ENCODE measurements around the gene MYOM3. TPM values are rescaled to one million over a fixed set of nuclear protein-coding genes. Genes with fewer than 3 reads are reported as not detected.

The MYOM3 gene
- total RNA-seq, 1 donor from 2014 or later = 0.29 TPM

- H3K9me3 Mint-ChIP-seq = peaks cover 10% of the 10 kb centered on the region
- DNase-seq (ENCODE audit: low spot score in 2 of 2, unreplicated experiment in 2 of 2) = no peak
- H3K27ac Mint-ChIP-seq = no peak overlapping the region
- H3K4me3 Mint-ChIP-seq = no peak overlapping the region
- no peaks in the 10 kb centered on the region for H3K4me1 Mint-ChIP-seq
- no peaks in the 10 kb centered on the region for H3K36me3 Mint-ChIP-seq
- TF ChIP-seq, protein P1, sequence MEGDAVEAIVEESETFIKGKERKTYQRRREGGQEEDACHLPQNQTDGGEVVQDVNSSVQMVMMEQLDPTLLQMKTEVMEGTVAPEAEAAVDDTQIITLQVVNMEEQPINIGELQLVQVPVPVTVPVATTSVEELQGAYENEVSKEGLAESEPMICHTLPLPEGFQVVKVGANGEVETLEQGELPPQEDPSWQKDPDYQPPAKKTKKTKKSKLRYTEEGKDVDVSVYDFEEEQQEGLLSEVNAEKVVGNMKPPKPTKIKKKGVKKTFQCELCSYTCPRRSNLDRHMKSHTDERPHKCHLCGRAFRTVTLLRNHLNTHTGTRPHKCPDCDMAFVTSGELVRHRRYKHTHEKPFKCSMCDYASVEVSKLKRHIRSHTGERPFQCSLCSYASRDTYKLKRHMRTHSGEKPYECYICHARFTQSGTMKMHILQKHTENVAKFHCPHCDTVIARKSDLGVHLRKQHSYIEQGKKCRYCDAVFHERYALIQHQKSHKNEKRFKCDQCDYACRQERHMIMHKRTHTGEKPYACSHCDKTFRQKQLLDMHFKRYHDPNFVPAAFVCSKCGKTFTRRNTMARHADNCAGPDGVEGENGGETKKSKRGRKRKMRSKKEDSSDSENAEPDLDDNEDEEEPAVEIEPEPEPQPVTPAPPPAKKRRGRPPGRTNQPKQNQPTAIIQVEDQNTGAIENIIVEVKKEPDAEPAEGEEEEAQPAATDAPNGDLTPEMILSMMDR (IDR thresholded peaks at IDR 0.05; ENCODE audit: unreplicated experiment) = no peak
- H3K27me3 Mint-ChIP-seq (ENCODE audit: low read depth) = no peaks in the 10 kb centered on the region
Measured at GRCh38 chr1:24062221-24062620, 49.7 kb downstream of the MYOM3 start.

GRCh38 chr1:24060482-24060881 is 51.5 kb downstream of the MYOM3 start:
- peaks cover 10% of the 10 kb centered on the region for H3K9me3 Mint-ChIP-seq
- no peaks in the 10 kb centered on the region for H3K36me3 Mint-ChIP-seq
- TF ChIP-seq, protein P1 (IDR thresholded peaks at IDR 0.05; ENCODE audit: unreplicated experiment) = no peak
- H3K4me1 Mint-ChIP-seq = no peaks in the 10 kb centered on the region
- DNase-seq (ENCODE audit: low spot score in 2 of 2, unreplicated experiment in 2 of 2) = no peak
- H3K27ac Mint-ChIP-seq = no peak overlapping the region
- H3K4me3 Mint-ChIP-seq = no peak overlapping the region
- H3K27me3 Mint-ChIP-seq (ENCODE audit: low read depth) = no peaks in the 10 kb centered on the region

DNA sequence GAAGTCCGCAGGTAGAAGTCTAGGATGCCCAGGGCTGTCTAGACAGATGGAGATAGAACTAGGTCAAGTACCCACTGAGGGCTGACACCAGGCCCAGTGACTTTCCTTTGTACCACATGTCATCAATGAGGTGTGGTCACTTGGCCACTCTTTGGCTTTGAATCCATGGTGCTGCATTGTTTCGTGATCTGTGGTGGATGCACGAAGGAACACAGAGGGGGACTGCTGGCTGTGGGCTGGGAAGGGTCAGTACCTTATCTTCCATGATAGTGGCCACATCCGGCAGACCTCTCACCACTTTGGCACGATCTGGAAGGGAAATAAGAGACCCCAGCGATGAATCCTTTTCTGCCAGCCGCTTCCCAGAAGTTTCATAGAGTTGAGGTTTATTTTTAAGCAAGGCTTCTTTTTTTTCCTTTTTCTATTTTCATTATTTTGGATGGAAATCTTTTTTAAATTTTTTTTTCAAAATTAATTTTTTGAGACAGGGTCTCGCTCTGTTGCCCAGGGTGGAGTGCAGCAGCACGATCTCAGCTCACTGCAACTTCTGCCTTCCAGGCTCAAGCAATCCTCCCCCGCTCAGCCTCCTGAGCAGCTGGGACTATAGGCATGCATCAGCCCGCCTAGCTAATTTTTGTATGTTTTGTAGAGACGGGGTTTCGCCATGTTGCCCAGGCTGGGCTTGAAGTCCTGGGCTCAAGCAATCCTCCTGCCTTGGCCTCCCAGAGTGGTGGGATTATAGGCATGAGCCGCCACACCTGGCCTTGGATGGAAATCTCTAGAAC is 53.1 kb downstream of the MYOM3 start:
- TF ChIP-seq, protein P1 (IDR thresholded peaks at IDR 0.05; ENCODE audit: unreplicated experiment) = no peak
- Mint-ChIP-seq H3K4me1 (no peaks in the 10 kb centered on the region), H3K27ac (no peak overlapping the region), H3K9me3 (peaks cover 14% of the 10 kb centered on the region), H3K36me3 (peaks cover 2% of the 10 kb centered on the region), H3K27me3 (ENCODE audit: low read depth) (no peaks in the 10 kb centered on the region), H3K4me3 (no peak overlapping the region)
- no peak for DNase-seq (ENCODE audit: low spot score in 2 of 2, unreplicated experiment in 2 of 2)

DNA sequence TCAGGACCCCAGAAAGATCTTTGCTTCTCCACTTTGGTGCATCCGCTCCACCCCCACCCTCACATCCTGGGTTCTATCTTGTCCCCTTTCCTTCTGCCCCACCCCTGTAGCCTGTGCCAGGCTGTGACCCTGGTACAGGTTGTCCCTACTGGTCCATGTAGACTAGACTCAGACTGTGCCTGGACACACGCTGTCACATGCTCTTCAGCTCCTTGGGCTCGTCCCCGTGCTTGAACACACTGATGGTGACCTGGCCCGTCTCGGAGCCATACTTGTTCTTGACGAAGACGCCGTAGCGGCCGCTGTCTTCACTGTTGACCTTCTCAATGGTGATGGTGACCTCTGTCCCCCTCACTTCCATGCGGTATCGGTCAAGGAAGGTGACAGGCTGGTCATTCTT is 54.8 kb downstream of the MYOM3 start:
- H3K36me3 Mint-ChIP-seq = peaks cover 2% of the 10 kb centered on the region
- peaks cover 7% of the 10 kb centered on the region for H3K9me3 Mint-ChIP-seq
- DNase-seq (ENCODE audit: low spot score in 2 of 2, unreplicated experiment in 2 of 2) = no peak
- H3K27me3 Mint-ChIP-seq (ENCODE audit: low read depth) = no peaks in the 10 kb centered on the region
- peaks cover 3% of the 10 kb centered on the region for H3K4me1 Mint-ChIP-seq
- no peak overlapping the region for H3K27ac Mint-ChIP-seq
- TF ChIP-seq, protein P1 (IDR thresholded peaks at IDR 0.05; ENCODE audit: unreplicated experiment) = no peak
- H3K4me3 Mint-ChIP-seq = no peak overlapping the region

- H3K9me3 Mint-ChIP-seq = peaks cover 4% of the 10 kb centered on the region
- H3K4me3 Mint-ChIP-seq = no peak overlapping the region
- no peaks in the 10 kb centered on the region for H3K27me3 Mint-ChIP-seq (ENCODE audit: low read depth)
- H3K36me3 Mint-ChIP-seq = peaks cover 2% of the 10 kb centered on the region
- TF ChIP-seq, protein P1 (IDR thresholded peaks at IDR 0.05; ENCODE audit: unreplicated experiment) = no peak
- H3K4me1 Mint-ChIP-seq = peaks cover 15% of the 10 kb centered on the region
- H3K27ac Mint-ChIP-seq = no peak overlapping the region
- no peak for DNase-seq (ENCODE audit: low spot score in 2 of 2, unreplicated experiment in 2 of 2)
Measured at GRCh38 chr1:24055681-24056080, 56.3 kb downstream of the MYOM3 start.

All from mesothelial cell of epicardium (in vitro differentiated cells).